ENCODE data around the gene EEF1A2.

EEF1A2 gene

DNA sequence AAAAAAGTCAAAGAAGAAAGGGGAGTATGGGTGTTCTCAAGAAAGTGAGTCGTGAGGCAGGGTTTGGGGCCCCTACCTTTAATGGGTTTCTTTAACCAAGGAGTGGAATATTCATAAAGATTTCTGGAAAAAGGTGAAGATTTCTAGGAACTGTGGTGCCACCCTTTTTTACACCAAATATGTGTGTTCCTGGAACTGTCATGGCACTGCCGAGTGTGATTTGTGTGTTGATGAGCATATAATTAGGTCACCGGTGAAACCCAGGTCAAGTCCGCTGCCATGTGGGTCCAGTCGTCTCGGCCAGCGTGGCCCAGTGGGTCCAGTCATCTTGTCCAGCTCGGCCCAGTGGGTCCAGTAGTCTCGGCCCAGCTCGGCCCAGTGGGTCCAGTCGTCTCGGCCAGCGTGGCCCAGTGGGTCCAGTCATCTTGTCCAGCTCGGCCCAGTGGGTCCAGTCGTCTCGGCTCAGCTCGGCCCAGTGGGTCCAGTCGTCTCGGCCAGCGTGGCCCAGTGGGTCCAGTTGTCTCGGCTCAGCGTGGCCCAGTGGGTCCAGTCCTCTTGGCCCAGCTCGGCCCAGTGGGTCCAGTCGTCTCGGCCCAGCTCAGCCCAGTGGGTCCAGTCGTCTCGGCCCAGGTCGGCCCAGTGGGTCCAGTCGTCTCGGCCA is 8.3 kb upstream of the EEF1A2 start:
- no peaks in the 10 kb centered on the region; the same call in 1 of the 2 replicates for H3K36me3 ChIP-seq (ENCODE audit: insufficient read depth, low read length)
- no peak overlapping the region for H2AFZ ChIP-seq (ENCODE audit: low read length)
- H3K9me2 ChIP-seq (ENCODE audit: low read depth, low read length) = no peaks in the 10 kb centered on the region
- TF ChIP-seq CTCF (IDR thresholded peaks at IDR 0.05; ENCODE audit: low read length) (no peak), EZH2 (IDR thresholded peaks at IDR 0.05; ENCODE audit: borderline replicate concordance, low read length) (no peak)
- peaks cover 26% of the 10 kb centered on the region; the same call in 1 of the 2 replicates for H3K27me3 ChIP-seq (ENCODE audit: insufficient read depth, low read length)
- no peak overlapping the region for H3K9ac ChIP-seq (ENCODE audit: low read length)
- H3K9me3 ChIP-seq (ENCODE audit: low read length) = 0 out of 2 replicates have a peak, but pooled peaks cover 6% of the 10 kb centered on the region
- no peak overlapping the region for H3K27ac ChIP-seq (ENCODE audit: low read depth, low read length, poor library complexity, severe bottlenecking)
- no peak overlapping the region for H3K4me2 ChIP-seq (ENCODE audit: low read length)
- no peak overlapping the region for H3K4me3 ChIP-seq (ENCODE audit: low read depth, low read length, poor library complexity, severe bottlenecking)
- no peaks in the 10 kb centered on the region for H3F3A ChIP-seq (ENCODE audit: insufficient read depth, low read length)
- H3K4me1 ChIP-seq (ENCODE audit: insufficient read depth, low read length, severe bottlenecking) = peaks cover 1% of the 10 kb centered on the region
- H4K20me1 ChIP-seq (ENCODE audit: insufficient read depth, low read length) = no peaks in the 10 kb centered on the region
- no peaks in the 10 kb centered on the region for H3K79me2 ChIP-seq (ENCODE audit: insufficient read depth, low read length)

DNA sequence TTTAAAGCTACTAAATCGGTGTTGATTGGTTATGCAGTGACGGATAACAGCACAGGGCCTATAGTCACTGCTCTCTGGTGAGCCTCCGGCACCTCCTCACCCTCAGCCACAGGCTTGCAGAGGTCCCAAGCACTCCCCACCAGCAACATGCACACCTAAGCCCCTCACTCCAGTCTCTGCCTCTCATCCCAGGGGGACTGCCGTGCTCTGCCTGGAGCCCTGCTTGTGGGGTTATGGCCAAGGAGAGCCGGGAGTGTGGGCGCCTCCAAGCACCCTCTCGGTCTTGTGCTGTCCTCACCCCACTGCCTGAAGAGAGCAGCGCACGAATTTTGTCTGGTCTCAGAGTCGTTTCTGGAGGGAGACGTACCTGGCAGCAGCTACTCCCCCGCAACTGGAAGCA is 6.8 kb upstream of the EEF1A2 start:
- no peak overlapping the region for H3K27ac ChIP-seq (ENCODE audit: low read depth, low read length, poor library complexity, severe bottlenecking)
- peaks cover 9% of the 10 kb centered on the region for H3K4me1 ChIP-seq (ENCODE audit: insufficient read depth, low read length, severe bottlenecking)
- no peak overlapping the region for H3K4me3 ChIP-seq (ENCODE audit: low read depth, low read length, poor library complexity, severe bottlenecking)
- H2AFZ ChIP-seq (ENCODE audit: low read length) = no peak overlapping the region
- no peaks in the 10 kb centered on the region for H3K9me2 ChIP-seq (ENCODE audit: low read depth, low read length)
- H4K20me1 ChIP-seq (ENCODE audit: insufficient read depth, low read length) = no peaks in the 10 kb centered on the region
- H3K4me2 ChIP-seq (ENCODE audit: low read length) = no peak overlapping the region
- H3K27me3 ChIP-seq (ENCODE audit: insufficient read depth, low read length) = peaks cover 22% of the 10 kb centered on the region; the same call in 1 of the 2 replicates
- no peaks in the 10 kb centered on the region for H3F3A ChIP-seq (ENCODE audit: insufficient read depth, low read length)
- 0 out of 2 replicates have a peak, but pooled peaks cover 6% of the 10 kb centered on the region for H3K9me3 ChIP-seq (ENCODE audit: low read length)
- TF ChIP-seq EZH2 (IDR thresholded peaks at IDR 0.05; ENCODE audit: borderline replicate concordance, low read length) (no peak), CTCF (IDR thresholded peaks at IDR 0.05; ENCODE audit: low read length) (no peak)
- H3K9ac ChIP-seq (ENCODE audit: low read length) = no peak overlapping the region
- H3K79me2 ChIP-seq (ENCODE audit: insufficient read depth, low read length) = no peaks in the 10 kb centered on the region
- no peaks in the 10 kb centered on the region; the same call in 1 of the 2 replicates for H3K36me3 ChIP-seq (ENCODE audit: insufficient read depth, low read length)

DNA sequence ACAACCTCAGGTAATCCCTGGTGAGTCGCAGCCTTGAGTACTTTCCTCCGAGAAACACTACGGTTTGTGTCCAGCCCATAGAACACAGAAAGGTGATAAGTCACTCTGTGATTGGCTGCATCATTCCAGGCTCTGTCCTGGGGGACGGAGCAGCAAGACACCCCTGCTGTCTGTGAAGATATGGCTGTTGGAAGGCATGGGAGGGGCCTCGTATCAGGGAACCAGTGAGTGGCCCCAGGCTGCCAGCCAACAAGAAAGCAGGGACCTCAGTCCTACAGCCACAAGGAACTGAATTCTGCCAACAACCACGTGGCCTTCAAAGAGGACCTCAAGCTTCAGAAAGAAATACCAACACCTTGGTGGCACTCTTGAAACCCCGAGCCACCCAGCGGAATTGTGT is 6.4 kb upstream of the EEF1A2 start:
- H3K9me3 ChIP-seq (ENCODE audit: low read length) = 0 out of 2 replicates have a peak, but pooled peaks cover 6% of the 10 kb centered on the region
- no peak for TF ChIP-seq CTCF (IDR thresholded peaks at IDR 0.05; ENCODE audit: low read length)
- TF ChIP-seq EZH2 (IDR thresholded peaks at IDR 0.05; ENCODE audit: borderline replicate concordance, low read length) = no peak
- H3K4me2 ChIP-seq (ENCODE audit: low read length) = no peak overlapping the region
- no peaks in the 10 kb centered on the region; the same call in 1 of the 2 replicates for H3K36me3 ChIP-seq (ENCODE audit: insufficient read depth, low read length)
- peaks cover 22% of the 10 kb centered on the region; the same call in 1 of the 2 replicates for H3K27me3 ChIP-seq (ENCODE audit: insufficient read depth, low read length)
- H2AFZ ChIP-seq (ENCODE audit: low read length) = no peak overlapping the region
- H3K79me2 ChIP-seq (ENCODE audit: insufficient read depth, low read length) = no peaks in the 10 kb centered on the region
- no peak overlapping the region for H3K27ac ChIP-seq (ENCODE audit: low read depth, low read length, poor library complexity, severe bottlenecking)
- no peaks in the 10 kb centered on the region for H4K20me1 ChIP-seq (ENCODE audit: insufficient read depth, low read length)
- no peaks in the 10 kb centered on the region for H3K9me2 ChIP-seq (ENCODE audit: low read depth, low read length)
- no peaks in the 10 kb centered on the region for H3F3A ChIP-seq (ENCODE audit: insufficient read depth, low read length)
- peaks cover 9% of the 10 kb centered on the region for H3K4me1 ChIP-seq (ENCODE audit: insufficient read depth, low read length, severe bottlenecking)
- no peak overlapping the region for H3K4me3 ChIP-seq (ENCODE audit: low read depth, low read length, poor library complexity, severe bottlenecking)
- H3K9ac ChIP-seq (ENCODE audit: low read length) = no peak overlapping the region

Data from OCI-LY1 (cell line).